Measurements from ENCODE around the gene TEAD4.

Gene TEAD4

DNA sequence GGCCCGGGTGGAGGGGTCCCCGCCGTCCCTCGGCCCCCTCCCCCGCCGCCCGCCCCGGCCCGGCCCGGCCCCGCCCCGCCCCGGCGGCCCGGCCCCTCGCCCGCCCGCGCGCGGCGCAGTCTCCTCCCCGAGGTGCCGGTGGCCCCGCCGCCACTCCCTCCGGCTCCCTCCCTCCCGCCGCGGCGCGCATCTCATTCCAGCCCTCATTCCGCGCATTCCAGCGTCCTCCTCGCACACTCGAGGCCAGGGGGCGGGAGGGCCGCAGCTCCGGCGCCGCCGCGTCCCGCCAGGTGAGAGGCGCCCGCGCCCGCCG is at the start of gene TEAD4:
TEAD4 (plus strand) TSS at position 206 of the 313 bp plus-strand sequence.
- DNase-seq (ENCODE audit: low read depth): peak; percentile 78
- H3K4me3 ChIP-seq (ENCODE audit: low read length): peak within 1 kb of the TSS; percentile 67

DNA sequence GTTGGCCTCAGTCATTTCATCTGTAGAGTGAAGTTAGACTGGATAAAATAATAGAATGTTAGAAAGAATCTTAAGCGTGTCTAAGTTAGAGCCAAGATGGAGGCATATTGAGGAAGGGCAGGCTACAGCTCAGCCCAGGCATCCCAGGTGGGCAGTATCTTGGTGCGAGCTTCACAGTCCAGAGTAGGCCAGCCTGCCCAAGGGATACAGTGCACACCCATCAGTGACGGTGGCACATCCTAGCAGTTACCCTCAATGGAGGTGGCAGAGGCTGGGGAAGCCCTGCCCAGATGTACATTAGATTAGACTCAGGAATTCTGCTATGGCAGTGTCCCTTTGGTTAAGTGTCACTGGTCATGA is 47.0 kb upstream of the TEAD4 start:
- no peak overlapping the region for H3K4me3 ChIP-seq (ENCODE audit: low read length)
- no peak for DNase-seq (ENCODE audit: low read depth)
- TF ChIP-seq, protein P1, sequence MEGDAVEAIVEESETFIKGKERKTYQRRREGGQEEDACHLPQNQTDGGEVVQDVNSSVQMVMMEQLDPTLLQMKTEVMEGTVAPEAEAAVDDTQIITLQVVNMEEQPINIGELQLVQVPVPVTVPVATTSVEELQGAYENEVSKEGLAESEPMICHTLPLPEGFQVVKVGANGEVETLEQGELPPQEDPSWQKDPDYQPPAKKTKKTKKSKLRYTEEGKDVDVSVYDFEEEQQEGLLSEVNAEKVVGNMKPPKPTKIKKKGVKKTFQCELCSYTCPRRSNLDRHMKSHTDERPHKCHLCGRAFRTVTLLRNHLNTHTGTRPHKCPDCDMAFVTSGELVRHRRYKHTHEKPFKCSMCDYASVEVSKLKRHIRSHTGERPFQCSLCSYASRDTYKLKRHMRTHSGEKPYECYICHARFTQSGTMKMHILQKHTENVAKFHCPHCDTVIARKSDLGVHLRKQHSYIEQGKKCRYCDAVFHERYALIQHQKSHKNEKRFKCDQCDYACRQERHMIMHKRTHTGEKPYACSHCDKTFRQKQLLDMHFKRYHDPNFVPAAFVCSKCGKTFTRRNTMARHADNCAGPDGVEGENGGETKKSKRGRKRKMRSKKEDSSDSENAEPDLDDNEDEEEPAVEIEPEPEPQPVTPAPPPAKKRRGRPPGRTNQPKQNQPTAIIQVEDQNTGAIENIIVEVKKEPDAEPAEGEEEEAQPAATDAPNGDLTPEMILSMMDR (IDR thresholded peaks at IDR 0.05; ENCODE audit: insufficient read depth, low read depth, low read length, missing control alignments): no peak

More for the DNA sequence above, at the start of gene TEAD4:
- TF ChIP-seq, protein P1 (IDR thresholded peaks at IDR 0.05; ENCODE audit: insufficient read depth, low read depth, low read length, missing control alignments): no peak

DNA sequence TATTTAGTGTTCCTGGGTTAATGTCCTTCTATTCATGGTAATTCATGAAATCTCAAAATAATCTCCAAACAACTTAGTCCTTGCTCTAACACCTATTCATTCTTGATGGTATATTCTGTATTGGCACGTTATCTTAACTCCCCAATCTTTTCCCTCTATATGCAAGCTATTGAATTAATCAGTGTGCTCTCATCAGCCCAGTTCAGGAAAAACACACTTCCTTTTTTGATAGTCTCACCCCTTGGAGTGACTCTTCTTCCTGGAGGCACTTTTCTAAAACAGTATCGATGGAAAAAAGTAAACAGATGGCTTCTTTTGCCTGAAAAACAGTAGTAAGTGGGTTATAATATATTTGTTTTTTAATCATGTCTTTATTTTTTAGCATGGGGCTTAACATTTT is 39.9 kb upstream of the TEAD4 start:
- H3K4me3 ChIP-seq (ENCODE audit: low read length): no peak overlapping the region
- TF ChIP-seq, protein P1 (IDR thresholded peaks at IDR 0.05; ENCODE audit: insufficient read depth, low read depth, low read length, missing control alignments): no peak
- DNase-seq (ENCODE audit: low read depth): no peak

DNA sequence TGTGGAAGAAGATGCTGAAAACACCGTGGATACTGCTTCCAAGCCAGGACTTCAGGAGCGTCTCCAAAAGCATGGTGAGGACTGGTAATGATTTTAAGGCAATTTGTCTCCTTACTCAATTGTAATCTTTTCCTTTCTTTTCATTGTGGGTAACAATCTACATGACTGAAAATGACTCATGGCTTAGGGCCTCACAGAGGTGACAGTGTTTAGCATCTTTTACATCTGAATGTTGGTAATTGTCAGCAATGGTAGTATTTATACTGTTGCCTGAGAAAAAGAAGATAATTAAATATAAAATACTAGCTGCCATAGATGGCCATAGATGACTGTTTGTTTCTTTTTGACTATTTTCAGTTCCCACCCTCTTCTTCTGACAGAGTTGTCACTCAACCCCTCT is 36.9 kb upstream of the TEAD4 start:
- TF ChIP-seq, protein P1 (IDR thresholded peaks at IDR 0.05; ENCODE audit: insufficient read depth, low read depth, low read length, missing control alignments): no peak
- no peak overlapping the region for H3K4me3 ChIP-seq (ENCODE audit: low read length)
- DNase-seq (ENCODE audit: low read depth): no peak

DNA sequence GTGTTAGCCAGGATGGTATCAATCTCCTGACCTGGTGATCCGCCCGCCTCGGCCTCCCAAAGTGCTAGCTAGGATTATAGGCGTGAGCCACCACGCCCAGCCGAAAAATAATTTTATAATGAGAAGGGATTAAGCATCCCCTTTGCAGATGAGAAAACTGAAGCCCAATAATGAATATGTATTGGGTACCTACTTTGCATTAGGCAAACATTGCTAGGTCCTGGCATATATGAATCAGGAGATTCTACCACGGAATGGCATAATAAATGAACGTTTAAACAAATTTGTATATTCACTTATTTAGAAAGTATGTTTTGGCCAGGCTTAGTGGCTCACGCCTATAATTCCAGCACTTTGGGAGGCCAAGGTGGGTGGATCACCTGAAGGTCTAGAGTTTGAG is 36.1 kb upstream of the TEAD4 start:
- no peak overlapping the region for H3K4me3 ChIP-seq (ENCODE audit: low read length)
- TF ChIP-seq, protein P1 (IDR thresholded peaks at IDR 0.05; ENCODE audit: insufficient read depth, low read depth, low read length, missing control alignments): no peak
- DNase-seq (ENCODE audit: low read depth): no peak

DNA sequence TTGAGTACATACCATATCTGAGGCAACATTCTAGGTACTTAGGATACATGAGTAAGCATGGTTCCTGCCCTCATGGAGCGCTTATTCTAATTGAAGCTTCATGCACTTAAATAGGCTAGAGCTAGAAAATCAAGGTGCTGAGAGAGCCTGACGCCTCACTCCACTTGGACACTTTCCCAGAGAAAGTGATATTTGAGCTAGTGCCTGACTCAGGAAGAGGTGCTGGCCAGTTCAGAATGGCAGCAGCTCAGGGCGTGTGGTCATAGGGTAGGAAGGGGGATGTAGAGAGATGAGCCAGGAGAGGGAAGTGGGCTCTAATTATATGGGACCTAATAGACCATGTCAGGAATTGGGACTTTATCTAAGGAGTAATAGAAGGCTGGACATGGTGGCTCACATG is 35.2 kb upstream of the TEAD4 start:
- H3K4me3 ChIP-seq (ENCODE audit: low read length): no peak overlapping the region
- DNase-seq (ENCODE audit: low read depth): peak; percentile 21
- TF ChIP-seq, protein P1 (IDR thresholded peaks at IDR 0.05; ENCODE audit: insufficient read depth, low read depth, low read length, missing control alignments): no peak

DNA sequence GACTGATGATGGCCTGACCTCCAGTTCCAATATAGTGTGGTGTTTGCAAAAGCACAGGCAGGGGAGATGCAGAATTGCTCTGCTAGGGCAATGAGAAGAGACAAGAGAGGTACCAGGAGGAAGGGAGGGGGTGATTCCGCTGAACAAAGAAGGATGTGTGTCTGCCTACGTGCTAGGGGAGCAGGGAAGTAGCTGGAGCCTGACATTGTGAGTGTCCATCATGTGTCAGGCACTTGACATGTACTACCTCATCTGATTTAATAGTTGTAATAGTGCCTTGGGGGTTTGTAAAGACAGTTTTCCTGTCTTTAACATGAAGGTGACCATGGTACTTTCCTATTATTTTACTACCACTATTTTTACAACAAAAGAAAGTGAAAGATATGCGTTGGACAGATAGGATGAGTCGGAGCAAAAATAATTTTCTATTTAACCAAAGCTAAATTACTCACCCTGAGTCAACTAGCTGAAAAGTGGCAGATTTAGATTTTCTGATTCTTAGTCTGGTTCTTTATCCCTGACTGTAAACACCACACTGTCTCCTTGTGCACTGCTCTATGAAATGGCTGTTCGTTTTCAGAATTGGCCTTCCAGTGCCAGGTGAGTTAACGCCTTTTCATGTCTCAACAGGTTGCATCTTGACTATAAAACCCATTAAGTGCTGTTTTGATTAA is 33.7 kb upstream of the TEAD4 start:
- peak; percentile 67 for DNase-seq (ENCODE audit: low read depth)
- no peak overlapping the region for H3K4me3 ChIP-seq (ENCODE audit: low read length)
- TF ChIP-seq, protein P1 (IDR thresholded peaks at IDR 0.05; ENCODE audit: insufficient read depth, low read depth, low read length, missing control alignments): no peak
